ENCODE measurements around the gene RAB3C. TPM values are rescaled to one million over a fixed set of nuclear protein-coding genes. Genes with fewer than 3 reads are reported as not detected.

The RAB3C gene
- total RNA-seq, 6 experiments from 2014 or later, result not detected

DNA sequence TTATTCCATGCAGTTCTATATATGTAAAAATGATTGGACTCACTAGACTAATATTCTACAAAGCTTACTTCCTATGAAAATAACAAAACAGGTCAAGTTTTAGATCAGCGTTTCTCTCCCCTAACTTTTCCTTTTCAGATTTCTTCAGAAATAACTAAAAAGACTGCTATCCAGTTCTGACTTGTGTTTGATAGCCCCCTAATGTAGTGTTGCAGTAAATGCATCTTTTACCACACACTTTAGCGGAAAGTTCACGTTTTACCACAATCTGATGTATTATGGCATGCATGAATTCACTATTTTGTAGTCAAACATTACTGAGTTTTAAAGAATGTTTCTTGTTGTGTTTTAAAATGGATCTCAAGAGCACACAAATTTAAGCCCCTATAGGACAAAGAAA lies 292.7 kb downstream of the RAB3C start:
- DNase-seq, result no peak
- Mint-ChIP-seq H3K4me1 (ENCODE audit: low read depth) (no peaks in the 10 kb centered on the region), H3K36me3 (ENCODE audit: low read depth) (no peaks in the 10 kb centered on the region), H3K27ac (no peak overlapping the region), H3K4me3 (no peak overlapping the region), H3K27me3 (ENCODE audit: insufficient read depth) (peaks cover 6% of the 10 kb centered on the region; the same call in 1 of the 2 replicates), H3K9me3 (no peaks in the 10 kb centered on the region)
- TF ChIP-seq, protein P1, sequence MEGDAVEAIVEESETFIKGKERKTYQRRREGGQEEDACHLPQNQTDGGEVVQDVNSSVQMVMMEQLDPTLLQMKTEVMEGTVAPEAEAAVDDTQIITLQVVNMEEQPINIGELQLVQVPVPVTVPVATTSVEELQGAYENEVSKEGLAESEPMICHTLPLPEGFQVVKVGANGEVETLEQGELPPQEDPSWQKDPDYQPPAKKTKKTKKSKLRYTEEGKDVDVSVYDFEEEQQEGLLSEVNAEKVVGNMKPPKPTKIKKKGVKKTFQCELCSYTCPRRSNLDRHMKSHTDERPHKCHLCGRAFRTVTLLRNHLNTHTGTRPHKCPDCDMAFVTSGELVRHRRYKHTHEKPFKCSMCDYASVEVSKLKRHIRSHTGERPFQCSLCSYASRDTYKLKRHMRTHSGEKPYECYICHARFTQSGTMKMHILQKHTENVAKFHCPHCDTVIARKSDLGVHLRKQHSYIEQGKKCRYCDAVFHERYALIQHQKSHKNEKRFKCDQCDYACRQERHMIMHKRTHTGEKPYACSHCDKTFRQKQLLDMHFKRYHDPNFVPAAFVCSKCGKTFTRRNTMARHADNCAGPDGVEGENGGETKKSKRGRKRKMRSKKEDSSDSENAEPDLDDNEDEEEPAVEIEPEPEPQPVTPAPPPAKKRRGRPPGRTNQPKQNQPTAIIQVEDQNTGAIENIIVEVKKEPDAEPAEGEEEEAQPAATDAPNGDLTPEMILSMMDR (IDR thresholded peaks at IDR 0.05), result no peak; the same call in 1 of the 2 replicates

GRCh38 chr5:58885260-58885659 lies 302.4 kb downstream of the RAB3C start:
- Mint-ChIP-seq H3K4me1 (ENCODE audit: low read depth) (peaks cover 29% of the 10 kb centered on the region), H3K27me3 (ENCODE audit: insufficient read depth) (peaks cover 11% of the 10 kb centered on the region; the same call in 1 of the 2 replicates), H3K36me3 (ENCODE audit: low read depth) (no peaks in the 10 kb centered on the region), H3K4me3 (no peak overlapping the region), H3K9me3 (no peaks in the 10 kb centered on the region), H3K27ac (no peak overlapping the region)
- TF ChIP-seq, protein P1 (IDR thresholded peaks at IDR 0.05), result no peak
- DNase-seq, result no peak

DNA sequence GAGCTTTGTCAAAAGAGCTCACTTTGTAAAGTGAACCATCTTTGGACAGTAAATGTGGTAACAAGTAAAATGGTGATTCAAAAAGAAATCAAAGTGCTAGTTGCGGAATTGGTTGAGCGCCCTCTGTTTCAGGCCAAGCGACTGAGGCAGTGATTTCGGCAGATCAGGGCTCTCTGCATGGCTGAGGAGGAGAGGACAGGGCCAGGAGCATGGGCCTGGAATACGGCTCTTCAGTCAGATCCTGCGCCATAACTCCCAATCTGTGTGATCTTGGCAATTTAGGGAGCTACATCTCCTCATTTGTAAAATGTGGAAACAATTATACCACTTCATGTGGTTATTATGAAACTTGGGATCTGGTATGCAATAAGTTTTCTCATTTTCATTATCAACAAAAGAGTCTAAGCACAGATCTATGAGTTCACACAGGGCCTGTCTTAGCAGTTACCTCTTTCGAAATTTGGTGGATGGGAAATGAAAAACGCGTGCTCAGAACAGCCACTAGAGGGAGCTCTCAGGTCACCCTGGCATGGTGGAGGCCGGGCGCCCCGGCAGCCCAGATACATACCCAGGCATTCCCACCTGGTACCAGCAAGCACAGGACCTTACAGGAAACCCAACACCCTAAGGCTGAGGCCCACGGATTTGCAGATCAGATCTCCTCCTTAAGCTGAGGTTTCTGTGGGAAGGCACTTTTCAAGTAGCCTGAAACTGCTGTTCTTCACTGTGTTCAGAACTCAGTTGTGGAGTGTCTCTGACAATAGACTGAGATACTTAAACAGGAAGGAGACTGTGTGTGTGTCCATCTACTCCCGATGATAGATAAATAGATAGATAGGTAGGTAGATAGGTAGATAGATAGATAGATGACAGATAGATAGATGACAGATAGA lies 303.7 kb downstream of the RAB3C start:
- Mint-ChIP-seq H3K27ac (no peak overlapping the region; the same call in 1 of the 2 replicates), H3K4me1 (ENCODE audit: low read depth) (peaks cover 41% of the 10 kb centered on the region), H3K9me3 (no peaks in the 10 kb centered on the region), H3K36me3 (ENCODE audit: low read depth) (no peaks in the 10 kb centered on the region), H3K4me3 (no peak overlapping the region), H3K27me3 (ENCODE audit: insufficient read depth) (peaks cover 14% of the 10 kb centered on the region; the same call in 1 of the 2 replicates)
- peak; percentile 28 for DNase-seq
- TF ChIP-seq, protein P1 (IDR thresholded peaks at IDR 0.05), result peak; percentile 96

DNA sequence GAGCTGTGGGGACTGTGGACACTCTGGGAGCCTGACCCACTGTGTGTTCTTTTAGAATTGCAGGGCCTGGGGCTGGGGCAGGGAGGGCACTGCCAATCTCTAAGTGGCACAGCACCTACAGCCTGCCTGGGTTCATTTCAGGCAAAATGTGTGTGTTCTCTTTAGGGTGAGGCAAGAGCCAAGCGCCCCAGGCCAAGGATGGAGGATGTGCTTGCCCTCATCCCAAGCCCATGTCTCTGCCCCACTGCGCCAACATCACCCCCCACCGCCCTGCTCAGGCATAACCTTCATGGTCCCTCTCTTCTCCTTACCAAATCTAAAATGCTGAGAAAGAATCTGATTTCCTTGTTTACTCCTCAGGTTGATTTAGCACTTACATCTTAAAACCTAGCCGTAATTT lies 304.4 kb downstream of the RAB3C start:
- Mint-ChIP-seq H3K27me3 (ENCODE audit: insufficient read depth) (peaks cover 11% of the 10 kb centered on the region; the same call in 1 of the 2 replicates), H3K4me3 (peak overlapping the region; percentile 2; the same call in 1 of the 2 replicates), H3K27ac (peak overlapping the region; percentile 13; the same call in 1 of the 2 replicates), H3K9me3 (no peaks in the 10 kb centered on the region), H3K36me3 (ENCODE audit: low read depth) (no peaks in the 10 kb centered on the region), H3K4me1 (ENCODE audit: low read depth) (peaks cover 45% of the 10 kb centered on the region)
- TF ChIP-seq, protein P1 (IDR thresholded peaks at IDR 0.05), result no peak
- DNase-seq, result no peak

DNA sequence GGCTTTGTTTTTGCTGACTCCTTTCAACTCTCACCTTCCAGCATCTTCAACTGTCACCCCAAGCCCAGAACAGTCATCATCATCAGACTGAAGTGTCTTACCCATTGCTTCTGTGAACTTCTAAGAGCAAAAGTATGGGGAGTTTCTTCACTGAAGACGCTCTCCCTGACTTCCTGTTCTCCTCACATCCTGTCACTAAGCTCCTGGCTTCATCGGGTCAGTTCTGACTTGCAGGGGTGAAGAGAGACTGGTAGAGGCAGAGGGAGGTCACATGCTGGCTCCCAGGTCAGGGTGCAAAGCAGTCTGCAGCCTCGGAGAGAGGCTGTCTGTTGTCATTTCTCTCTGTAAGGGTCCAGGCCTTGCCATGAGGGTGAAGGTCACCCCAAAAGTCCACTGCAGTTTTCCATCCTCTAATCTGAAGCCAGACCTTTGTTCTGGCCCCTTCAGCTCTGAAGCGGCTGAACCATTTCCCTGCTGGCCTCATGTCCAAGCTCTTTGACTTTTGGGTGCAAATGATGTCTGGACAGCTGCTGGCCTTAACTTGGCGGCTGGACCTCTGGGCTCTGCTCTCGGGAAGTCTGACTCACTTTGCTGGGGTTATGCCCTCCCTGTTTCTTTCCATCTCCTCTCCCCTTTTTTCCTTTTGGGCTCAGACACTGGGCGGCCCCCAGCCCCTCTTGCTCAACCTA lies 305.0 kb downstream of the RAB3C start:
- H3K27me3 Mint-ChIP-seq (ENCODE audit: insufficient read depth), result peaks cover 9% of the 10 kb centered on the region; the same call in 1 of the 2 replicates
- peak overlapping the region; percentile 2; the same call in 1 of the 2 replicates for H3K4me3 Mint-ChIP-seq
- H3K9me3 Mint-ChIP-seq, result no peaks in the 10 kb centered on the region
- no peak for DNase-seq
- TF ChIP-seq, protein P1 (IDR thresholded peaks at IDR 0.05), result no peak
- no peaks in the 10 kb centered on the region for H3K36me3 Mint-ChIP-seq (ENCODE audit: low read depth)
- peaks cover 45% of the 10 kb centered on the region for H3K4me1 Mint-ChIP-seq (ENCODE audit: low read depth)
- peak overlapping the region; percentile 13; the same call in 1 of the 2 replicates for H3K27ac Mint-ChIP-seq

Data from HFFc6 (cell line).